ENCODE measurements around the gene OR12D2. TPM values are rescaled to one million over a fixed set of nuclear protein-coding genes. Genes with fewer than 3 reads are reported as not detected.
"Not testable (repeated sequence)": the region's sequence is repeated elsewhere in the genome, so short reads cannot be mapped to it uniquely, and the experiment has no call there.

The OR12D2 gene
- total and polyA plus RNA-seq, 4 donors: not detected

- Histone ChIP-seq H3K27ac (ENCODE audit: low read depth in 1 of 2, low read length in 2 of 2) (no peak overlapping the region), H3K9me3 (ENCODE audit: control insufficient read depth in 4 of 4, low read length in 3 of 4) (no peaks in the 10 kb centered on the region), H3K9ac (ENCODE audit: low read depth in 1 of 2, low read length in 2 of 2) (no peak overlapping the region), H3K4me3 (ENCODE audit: low read depth in 1 of 3, low read length in 3 of 3) (no peak overlapping the region), H3K27me3 (ENCODE audit: control insufficient read depth in 4 of 4, insufficient read depth in 4 of 4, low read length in 3 of 4) (peaks cover 0 to 6% (median 0%) of the 10 kb centered on the region in 4 donors), H3K36me3 (ENCODE audit: control insufficient read depth in 4 of 4, insufficient read depth in 3 of 4, low read depth in 1 of 4, low read length in 3 of 4) (no peaks in the 10 kb centered on the region), H3K4me1 (ENCODE audit: control insufficient read depth in 4 of 4, insufficient read depth in 4 of 4, low read length in 3 of 4) (no peaks in the 10 kb centered on the region)
- TF ChIP-seq NR2F2 (IDR thresholded peaks at IDR 0.05): no peak
- no peak for TF ChIP-seq REST (IDR thresholded peaks at IDR 0.05)
- DNase-seq (ENCODE audit: low spot score): no peak
- WGBS: 74% methylated on average over 3 of the region's 3 CpGs
Measured at GRCh38 chr6:29426654-29427053, 31.2 kb downstream of the OR12D2 start.

- H3K9me3 ChIP-seq (ENCODE audit: control insufficient read depth in 4 of 4, low read length in 3 of 4); H3K27me3 ChIP-seq (ENCODE audit: control insufficient read depth in 4 of 4, insufficient read depth in 4 of 4, low read length in 3 of 4); H3K27ac ChIP-seq (ENCODE audit: low read depth in 1 of 2, low read length in 2 of 2); H3K9ac ChIP-seq (ENCODE audit: low read depth in 1 of 2, low read length in 2 of 2); H3K4me1 ChIP-seq (ENCODE audit: control insufficient read depth in 4 of 4, insufficient read depth in 4 of 4, low read length in 3 of 4); H3K4me3 ChIP-seq (ENCODE audit: low read depth in 1 of 3, low read length in 3 of 3); DNase-seq (ENCODE audit: low spot score); H3K36me3 ChIP-seq (ENCODE audit: control insufficient read depth in 4 of 4, insufficient read depth in 3 of 4, low read depth in 1 of 4, low read length in 3 of 4): not testable (repeated sequence)
- WGBS: 67% methylated on average over 18 of the region's 18 CpGs
Measured at GRCh38 chr6:29436730-29437129, 41.3 kb downstream of the OR12D2 start.

- Histone ChIP-seq H3K27ac (ENCODE audit: low read depth in 1 of 2, low read length in 2 of 2) (no peak within 1 kb of the TSS), H3K4me3 (ENCODE audit: low read depth in 1 of 3, low read length in 3 of 3) (no peak within 1 kb of the TSS), H3K27me3 (ENCODE audit: control insufficient read depth in 4 of 4, insufficient read depth in 4 of 4, low read length in 3 of 4) (no peaks in the 10 kb centered on the region), H3K36me3 (ENCODE audit: control insufficient read depth in 4 of 4, insufficient read depth in 3 of 4, low read depth in 1 of 4, low read length in 3 of 4) (no peaks in the 10 kb centered on the region), H3K9me3 (ENCODE audit: control insufficient read depth in 4 of 4, low read length in 3 of 4) (no peaks in the 10 kb centered on the region), H3K4me1 (ENCODE audit: control insufficient read depth in 4 of 4, insufficient read depth in 4 of 4, low read length in 3 of 4) (no peaks in the 10 kb centered on the region), H3K9ac (ENCODE audit: low read depth in 1 of 2, low read length in 2 of 2) (no peak within 1 kb of the TSS)
- TF ChIP-seq FOXA2 (IDR thresholded peaks at IDR 0.05): no peak
- no peak for TF ChIP-seq HNF4A (conservative IDR thresholded peaks at IDR 0.05)
- TF ChIP-seq EGR1 (IDR thresholded peaks at IDR 0.05; ENCODE audit: low read depth in 2 of 2): no peak
- no peak for TF ChIP-seq RXRA (IDR thresholded peaks at IDR 0.05)
- no peak for TF ChIP-seq CTCF (IDR thresholded peaks at IDR 0.05; ENCODE audit: low read depth, low read length, missing input control)
- no peak for TF ChIP-seq JUND (IDR thresholded peaks at IDR 0.05)
- TF ChIP-seq RAD21 (IDR thresholded peaks at IDR 0.05): no peak
- TF ChIP-seq NR2F2 (IDR thresholded peaks at IDR 0.05): no peak
- TF ChIP-seq REST (IDR thresholded peaks at IDR 0.05): no peak
- TF ChIP-seq HNF4G (IDR thresholded peaks at IDR 0.05): no peak
- TF ChIP-seq ZBTB33 (IDR thresholded peaks at IDR 0.05): no peak
- no peak for DNase-seq (ENCODE audit: low spot score)
Measured at GRCh38 chr6:29439006-29439405, 43.6 kb downstream of the OR12D2 start, which contains the start of gene OR10C1. TSS of gene OR10C1 (plus strand) at chr6:29439306. CDS start at chr6:29440016, 710 bp downstream.
